Measurements from ENCODE around the gene GAMT.
"Not testable (repeated sequence)": the region's sequence is repeated elsewhere in the genome, so short reads cannot be mapped to it uniquely, and the experiment has no call there.

The GAMT gene

DNA sequence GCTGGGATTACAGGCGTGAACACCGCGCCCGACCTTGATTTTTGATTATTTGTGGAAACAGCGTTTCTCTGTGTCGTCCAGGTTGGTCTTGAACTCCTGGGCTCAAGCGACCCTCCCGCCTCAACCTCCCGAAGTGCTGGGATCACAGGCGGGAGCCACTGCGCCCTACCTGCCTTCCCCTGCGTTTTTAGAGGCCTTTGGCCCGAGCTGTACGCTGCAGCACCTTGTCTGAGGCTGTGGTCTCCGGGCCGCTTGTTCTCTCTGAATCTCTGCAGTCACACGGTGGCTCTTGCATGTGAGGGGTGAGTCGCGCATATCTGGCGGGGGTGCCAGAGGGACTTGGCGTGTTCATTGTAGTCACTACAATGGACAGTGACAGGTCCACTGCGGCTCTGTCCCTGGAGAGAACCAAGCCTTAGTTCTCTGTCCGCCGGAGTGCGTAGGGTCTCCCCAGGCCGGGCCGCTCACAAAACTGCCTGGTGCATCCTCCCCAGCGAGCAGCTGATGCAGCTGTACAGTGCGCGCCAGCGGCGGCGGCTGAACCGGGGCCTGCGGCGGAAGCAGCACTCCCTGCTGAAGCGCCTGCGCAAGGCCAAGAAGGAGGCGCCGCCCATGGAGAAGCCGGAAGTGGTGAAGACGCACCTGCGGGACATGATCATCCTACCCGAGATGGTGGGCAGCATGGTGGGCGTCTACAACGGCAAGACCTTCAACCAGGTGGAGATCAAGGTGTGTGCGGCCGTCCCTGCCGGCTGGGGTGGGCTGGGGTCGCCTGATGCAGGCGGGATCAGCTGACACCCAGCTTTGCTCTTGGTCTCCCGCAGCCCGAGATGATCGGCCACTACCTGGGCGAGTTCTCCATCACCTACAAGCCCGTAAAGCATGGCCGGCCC lies 38.4 kb upstream of the GAMT start:
- peak; percentile 26; the same call in 1 of the 2 replicates for TF ChIP-seq ELF4 (IDR thresholded peaks at IDR 0.05)
- CTCF ChIA-PET, result interaction anchor here (0.7 kb wide), 1 partner anchor 30 kb away, joined by 5 read pairs; no protein-coding TSS in a partner anchor
- not testable (repeated sequence) for DNase-seq (ENCODE audit: extremely low spot score)
- POLR2A ChIA-PET, result interaction anchor here (0.7 to 1.2 kb wide), 3 partner anchors 13 to 171 kb away, joined by 3 read pairs; partner anchors contain the start of gene CIRBP

DNA sequence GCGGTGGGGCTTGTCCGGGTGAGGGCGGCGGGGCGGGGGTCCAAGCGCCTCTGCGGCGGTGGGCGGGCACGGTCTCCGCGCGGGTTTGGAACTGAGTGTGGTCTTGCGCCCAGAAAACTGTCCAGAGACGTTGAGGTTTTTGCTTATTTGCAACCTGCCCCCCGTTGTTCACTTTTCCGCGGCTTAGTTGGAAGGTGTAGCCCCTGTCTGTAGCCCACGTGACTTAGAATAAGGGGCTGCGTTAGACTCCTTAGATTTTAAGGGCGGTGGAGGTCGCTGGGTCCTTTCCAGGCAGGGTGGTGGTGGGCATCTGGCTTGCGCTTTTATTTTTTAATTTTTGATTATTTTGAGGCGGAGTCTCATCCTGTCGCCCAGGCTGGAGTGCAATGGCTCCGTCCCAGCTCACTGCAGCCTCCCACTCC lies 37.6 kb upstream of the GAMT start:
- CTCF ChIA-PET, result interaction anchor here (0.7 kb wide), 1 partner anchor 30 kb away, joined by 5 read pairs; no protein-coding TSS in a partner anchor
- no peak for DNase-seq (ENCODE audit: extremely low spot score)
- TF ChIP-seq TARDBP (IDR thresholded peaks at IDR 0.05) (no peak), ARNT (IDR thresholded peaks at IDR 0.05) (no peak), L3MBTL2 (conservative IDR thresholded peaks at IDR 0.05) (no peak), BHLHE40 (IDR thresholded peaks at IDR 0.05; ENCODE audit: borderline replicate concordance) (no peak), SP1 (IDR thresholded peaks at IDR 0.05) (no peak), HDGF (IDR thresholded peaks at IDR 0.05; ENCODE audit: borderline replicate concordance) (no peak), SUZ12 (IDR thresholded peaks at IDR 0.05) (no peak), FOXA1 (IDR thresholded peaks at IDR 0.05) (no peak), LEF1 (IDR thresholded peaks at IDR 0.05; ENCODE audit: borderline replicate concordance) (no peak), FOXK2 (IDR thresholded peaks at IDR 0.05) (no peak)
- TF ChIP-seq, protein P1, sequence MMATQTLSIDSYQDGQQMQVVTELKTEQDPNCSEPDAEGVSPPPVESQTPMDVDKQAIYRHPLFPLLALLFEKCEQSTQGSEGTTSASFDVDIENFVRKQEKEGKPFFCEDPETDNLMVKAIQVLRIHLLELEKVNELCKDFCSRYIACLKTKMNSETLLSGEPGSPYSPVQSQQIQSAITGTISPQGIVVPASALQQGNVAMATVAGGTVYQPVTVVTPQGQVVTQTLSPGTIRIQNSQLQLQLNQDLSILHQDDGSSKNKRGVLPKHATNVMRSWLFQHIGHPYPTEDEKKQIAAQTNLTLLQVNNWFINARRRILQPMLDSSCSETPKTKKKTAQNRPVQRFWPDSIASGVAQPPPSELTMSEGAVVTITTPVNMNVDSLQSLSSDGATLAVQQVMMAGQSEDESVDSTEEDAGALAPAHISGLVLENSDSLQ (IDR thresholded peaks at IDR 0.05), result no peak
- POLR2A ChIA-PET, result no interaction called here

DNA sequence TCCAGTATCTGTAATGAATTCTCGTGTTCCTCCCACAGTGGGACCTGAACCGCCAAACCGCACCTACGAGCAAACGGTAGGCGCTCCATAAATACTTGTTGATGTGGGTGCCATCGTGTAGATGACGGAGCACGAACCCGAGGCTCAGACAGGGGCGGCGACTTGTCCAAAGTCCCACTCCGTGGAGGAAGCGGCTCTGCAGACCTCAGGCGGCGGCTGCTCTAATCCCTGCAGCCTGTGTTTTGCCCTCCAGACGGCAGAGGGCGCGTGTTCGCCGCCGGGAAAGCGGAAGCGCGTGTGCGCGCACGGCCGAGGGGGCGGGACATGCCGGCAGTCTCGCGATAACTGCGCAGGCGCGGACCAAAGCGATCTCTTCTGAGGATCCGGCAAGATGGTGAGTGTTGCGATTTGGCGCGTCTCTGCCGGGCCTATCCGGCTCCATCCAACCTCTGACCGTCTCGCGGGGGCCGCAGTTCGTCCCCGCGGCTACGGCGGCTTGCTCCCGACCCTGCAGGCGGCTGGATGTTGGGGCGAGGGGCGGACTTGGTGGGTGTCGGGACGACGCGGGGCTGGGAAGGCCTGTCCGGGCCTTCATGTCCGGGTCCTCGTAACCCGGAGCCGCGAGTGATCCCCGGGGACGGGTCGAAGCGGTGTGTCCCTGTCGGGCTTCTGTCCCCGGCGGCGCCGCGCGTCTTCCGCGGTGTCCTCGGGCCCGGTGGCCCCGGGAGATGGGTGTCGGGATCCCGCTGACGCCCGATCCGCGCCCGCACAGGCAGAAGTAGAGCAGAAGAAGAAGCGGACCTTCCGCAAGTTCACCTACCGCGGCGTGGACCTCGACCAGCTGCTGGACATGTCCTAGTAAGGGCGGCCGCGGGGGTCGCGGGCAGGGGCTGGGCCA lies 36.9 kb upstream of the GAMT start, which contains the start of gene RPS15:
TSS of gene RPS15 (plus strand) at position 362 of the 898 bp plus-strand sequence. CDS start at position 392, 30 bp downstream.
- DNase-seq (ENCODE audit: extremely low spot score), result peak; percentile 94
- POLR2A ChIA-PET, result no interaction called here
- 0 out of 2 replicates have a peak, but pooled peaks have one; percentile 13 for TF ChIP-seq LEF1 (IDR thresholded peaks at IDR 0.05; ENCODE audit: borderline replicate concordance)
- TF ChIP-seq L3MBTL2 (conservative IDR thresholded peaks at IDR 0.05), result peak; percentile 24; the same call in 1 of the 2 replicates
- 0 out of 2 replicates have a peak, but pooled peaks have one; percentile 9 for TF ChIP-seq ARNT (IDR thresholded peaks at IDR 0.05)
- no peak for TF ChIP-seq SP1 (IDR thresholded peaks at IDR 0.05)
- TF ChIP-seq, protein P1 (IDR thresholded peaks at IDR 0.05), result no peak
- TF ChIP-seq CTBP1 (IDR thresholded peaks at IDR 0.05; ENCODE audit: borderline replicate concordance), result peak; percentile 54; the same call in 1 of the 2 replicates
- peak; percentile 95 for TF ChIP-seq ELF4 (IDR thresholded peaks at IDR 0.05)
- CTCF ChIA-PET, result interaction anchor here (0.7 kb wide), 1 partner anchor 31 kb away, joined by 5 read pairs; no protein-coding TSS in a partner anchor

DNA sequence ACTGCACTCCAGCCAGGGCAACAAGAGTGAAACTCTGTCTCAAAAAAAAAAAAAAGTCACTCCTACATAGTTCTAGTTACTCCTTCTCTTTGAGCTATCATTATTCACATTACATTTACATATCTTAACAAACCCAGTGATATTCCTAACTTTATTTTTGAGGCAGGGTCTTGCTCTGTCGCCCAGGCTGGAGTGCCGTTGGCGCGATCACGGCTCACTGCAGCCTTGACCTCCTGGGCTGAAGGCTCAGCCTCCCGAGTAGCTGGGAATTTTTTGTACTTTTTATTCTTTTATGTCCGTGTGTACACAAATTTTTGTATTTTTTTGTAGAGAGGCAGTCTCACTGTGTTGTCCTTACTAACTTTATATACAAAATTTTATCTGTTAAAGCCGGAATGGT lies 36.3 kb upstream of the GAMT start:
- no peak for DNase-seq (ENCODE audit: extremely low spot score)
- peak; percentile 34; the same call in 1 of the 2 replicates for TF ChIP-seq ZNF384 (IDR thresholded peaks at IDR 0.05)
- no peak for TF ChIP-seq FOXM1 (IDR thresholded peaks at IDR 0.05; ENCODE audit: borderline replicate concordance)
- no peak for TF ChIP-seq NFRKB (IDR thresholded peaks at IDR 0.05)
- CTCF ChIA-PET, result interaction anchor here (0.7 kb wide), 1 partner anchor 10 kb away, joined by 3 read pairs; no protein-coding TSS in a partner anchor
- POLR2A ChIA-PET, result no interaction called here

DNA sequence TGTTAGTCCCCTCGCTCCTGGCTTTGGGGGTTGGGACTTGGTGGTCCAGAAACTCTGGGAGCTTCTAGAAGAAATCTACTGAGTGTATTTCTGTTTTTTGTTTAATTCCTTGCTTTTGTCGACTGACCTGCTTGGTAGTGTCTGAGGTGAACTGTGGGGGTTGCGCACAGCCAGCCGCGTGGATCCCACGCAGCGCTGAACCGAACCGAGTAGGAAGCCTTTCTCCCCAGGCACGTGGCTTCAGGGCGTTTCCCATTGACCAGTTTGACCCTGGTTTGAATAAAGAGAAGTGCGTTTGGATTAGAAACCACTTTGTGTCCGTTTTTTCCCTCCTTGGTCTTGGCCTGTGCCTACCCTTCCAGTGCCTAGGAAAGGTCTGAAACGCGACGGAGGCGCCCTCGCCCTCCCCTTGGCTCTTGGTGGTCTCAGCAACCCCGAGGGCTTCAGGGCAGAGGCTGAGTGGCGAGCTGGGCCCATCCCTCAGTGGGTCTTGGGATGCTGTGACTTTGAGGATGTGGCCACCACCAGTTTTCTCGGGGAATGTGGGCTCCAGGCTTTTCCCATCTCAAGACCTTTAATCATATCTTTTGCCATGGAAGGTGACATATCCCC lies 34.1 kb upstream of the GAMT start:
- TF ChIP-seq TARDBP (IDR thresholded peaks at IDR 0.05) (no peak), NFRKB (IDR thresholded peaks at IDR 0.05) (no peak), LEF1 (IDR thresholded peaks at IDR 0.05; ENCODE audit: borderline replicate concordance) (no peak), ARNT (IDR thresholded peaks at IDR 0.05) (no peak), HDGF (IDR thresholded peaks at IDR 0.05; ENCODE audit: borderline replicate concordance) (no peak)
- TF ChIP-seq, protein P1 (IDR thresholded peaks at IDR 0.05), result no peak
- ChIA-PET POLR2A (no interaction called here), CTCF (no interaction called here)
- no peak for DNase-seq (ENCODE audit: extremely low spot score)

DNA sequence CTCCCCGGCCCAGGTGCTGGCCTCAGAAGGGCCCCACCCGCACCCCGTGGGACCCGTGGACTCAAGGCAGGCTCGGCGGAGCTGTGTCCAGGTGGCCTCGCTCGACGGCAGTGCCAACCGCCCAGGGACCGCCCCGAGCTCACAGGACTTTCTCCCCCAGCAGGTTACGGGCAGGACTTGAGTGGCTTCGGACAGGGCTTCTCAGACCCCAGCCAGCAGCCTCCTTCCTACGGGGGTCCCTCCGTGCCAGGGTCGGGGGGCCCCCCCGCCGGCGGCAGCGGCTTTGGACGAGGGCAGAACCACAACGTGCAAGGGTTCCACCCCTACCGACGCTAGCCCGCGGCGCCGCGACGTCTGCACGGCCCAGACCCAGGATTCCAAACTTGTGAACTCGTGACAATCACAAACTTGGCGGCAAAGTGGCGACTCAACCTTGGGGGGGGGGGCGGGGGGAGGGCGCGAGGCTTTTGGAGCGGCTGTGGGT lies 33.3 kb upstream of the GAMT start:
- no peak for DNase-seq (ENCODE audit: extremely low spot score)
- TF ChIP-seq LEF1 (IDR thresholded peaks at IDR 0.05; ENCODE audit: borderline replicate concordance) (no peak), CTBP1 (IDR thresholded peaks at IDR 0.05; ENCODE audit: borderline replicate concordance) (no peak), ARNT (IDR thresholded peaks at IDR 0.05) (no peak)
- POLR2A ChIA-PET, result no interaction called here
- CTCF ChIA-PET, result no interaction called here
